SK-N-SH (cell line): ENCODE data around the gene BTAF1. TPM values are rescaled to one million over a fixed set of nuclear protein-coding genes. Genes with fewer than 3 reads are reported as not detected.
A peak's percentile ranks its signal among the peaks of the same experiment; 100 is the strongest.

Source experiments
- CTCF ChIA-PET: fragments of 300-600, 350-600 bp; formaldehyde crosslinking; extraction: SDS; loops from one replicate; lab custom pipeline; 2021; lab: Yijun Ruan, JAX
- POLR2A ChIA-PET: fragments of 350-600 bp; sonication (Branson Sonifier 250); formaldehyde crosslinking; extraction: SDS; loops from one replicate; lab custom pipeline; 2020; ENCODE audit warnings: antibody characterized with exemption, inconsistent platforms; lab: Yijun Ruan, JAX
- DNase-seq: peaks from one replicate; pipeline ENCODE4 v3.0.0; 2012
- H2AFZ ChIP-seq: fragments of 200-600 bp; sonication (generic); 2 replicates; pipeline ENCODE4 v1.8.1; 2016; ENCODE audit warnings: antibody characterized with exemption, mild to moderate bottlenecking, low read depth
- H3F3A ChIP-seq: fragments of 200-600 bp; sonication (generic); replicated peaks from 2 replicates; pipeline ENCODE3; 2016; ENCODE audit warnings: antibody characterized with exemption, mild to moderate bottlenecking; ENCODE audit not compliant: insufficient read depth
- H3K27ac ChIP-seq, 2 experiments: fragments of 200-500 bp in 1 of 2; fragments of 200-600 bp in 1 of 2; sonication (Bioruptor generic) in 1 of 2; sonication (generic), shearing (Covaris generic) in 1 of 2; 2 replicates each; pipeline versions ENCODE4 v1.5.1 to v1.6.1; 2014 to 2016; ENCODE audit warnings: low read depth in 2 of 2, inconsistent platforms in 1 of 2, low read length in 1 of 2, mild to moderate bottlenecking in 1 of 2, mixed read lengths in 1 of 2
- H3K27me3 ChIP-seq: fragments of 200-600 bp; sonication (generic), shearing (Covaris generic); 2 replicates; pipeline ENCODE4 v1.6.1; 2016; ENCODE audit warnings: mixed run types; ENCODE audit not compliant: insufficient read depth
- H3K36me3 ChIP-seq, 2 experiments: fragments of 200-500 bp in 1 of 2; fragments of 200-600 bp in 1 of 2; sonication (Bioruptor generic) in 1 of 2; sonication (generic) in 1 of 2; replicated peaks in 1 of 2; 2 replicates each; pipeline versions ENCODE3 to v1.5.1; 2014 to 2016; ENCODE audit warnings: low read length in 1 of 2, mild to moderate bottlenecking in 1 of 2; ENCODE audit not compliant: insufficient read depth in 2 of 2, control insufficient read depth in 1 of 2
- H3K4me1 ChIP-seq, 2 experiments: fragments of 200-500 bp in 1 of 2; fragments of 200-600 bp in 1 of 2; sonication (Bioruptor generic) in 1 of 2; sonication (generic), shearing (Covaris generic) in 1 of 2; 2 replicates each; pipeline versions ENCODE4 v1.5.1 to v1.6.1; 2014 to 2016; ENCODE audit warnings: low read depth in 1 of 2, low read length in 1 of 2, mixed run types in 1 of 2; ENCODE audit not compliant: insufficient read depth in 2 of 2, control insufficient read depth in 1 of 2
- H3K4me2 ChIP-seq: fragments of 200-600 bp; sonication (generic), shearing (Covaris generic); 2 replicates; pipeline ENCODE4 v1.6.1; 2017; ENCODE audit warnings: mixed run types
- H3K4me3 ChIP-seq, 2 experiments: fragments of 200-500 bp in 1 of 2; fragments of 200-600 bp in 1 of 2; sonication (Bioruptor generic) in 1 of 2; sonication (generic), shearing (Covaris generic) in 1 of 2; 2 replicates each; pipeline versions ENCODE4 v1.5.1 to v1.8.1; 2014 to 2016; ENCODE audit warnings: low read depth in 2 of 2, inconsistent platforms in 1 of 2, low read length in 1 of 2, mild to moderate bottlenecking in 1 of 2, mixed read lengths in 1 of 2, moderate library complexity in 1 of 2
- H3K79me2 ChIP-seq: fragments of 200-600 bp; sonication (generic); 2 replicates; pipeline ENCODE4 v1.8.1; 2017; ENCODE audit warnings: mild to moderate bottlenecking; ENCODE audit not compliant: insufficient read depth
- H3K9ac ChIP-seq: fragments of 200-600 bp; sonication (generic); 2 replicates; pipeline ENCODE4 v1.6.1; 2017; ENCODE audit warnings: mixed run types
- H3K9me2 ChIP-seq: fragments of 200-600 bp; sonication (generic); 2 replicates; pipeline ENCODE4 v1.6.1; 2017; ENCODE audit warnings: mixed run types
- H3K9me3 ChIP-seq: fragments of 200-600 bp; sonication (generic); 2 replicates; pipeline ENCODE4 v1.6.1; 2017; ENCODE audit warnings: mixed run types, mild to moderate bottlenecking, moderate library complexity
- H4K20me1 ChIP-seq: fragments of 200-600 bp; sonication (generic); 2 replicates; pipeline ENCODE4 v1.6.1; 2017; ENCODE audit warnings: mild to moderate bottlenecking, mixed run types; ENCODE audit not compliant: insufficient read depth
- ELF1 ChIP-seq: IDR thresholded peaks from 2 replicates; pipeline ENCODE4 v1.4.0; 2012
- EP300 ChIP-seq, 2 experiments: IDR thresholded peaks; 2 replicates each; pipeline versions ENCODE4 v1.4.0 to v1.6.1; 2012; ENCODE audit warnings: borderline replicate concordance in 1 of 2, low read depth in 1 of 2, low read length in 1 of 2
- EZH2phosphoT487 ChIP-seq: fragments of 200-600 bp; sonication (generic); IDR thresholded peaks from 2 replicates; pipeline ENCODE4 v1.6.1; 2017; ENCODE audit warnings: low read depth, mixed run types, mild to moderate bottlenecking, antibody characterized with exemption, moderate library complexity, borderline replicate concordance
- FOSL2 ChIP-seq: IDR thresholded peaks from 2 replicates; pipeline ENCODE4 v1.4.0; 2012; ENCODE audit warnings: low read depth, mild to moderate bottlenecking, moderate library complexity, borderline replicate concordance
- FOXJ3 ChIP-seq: sonication (generic); formaldehyde crosslinking; IDR thresholded peaks from 2 replicates; pipeline ENCODE4 v1.5.1; 2020; ENCODE audit warnings: mild to moderate bottlenecking, missing genetic modification reagents
- FOXM1 ChIP-seq: IDR thresholded peaks from 2 replicates; pipeline ENCODE4 v1.4.0; 2012; ENCODE audit warnings: low read depth, mild to moderate bottlenecking
- GABPA ChIP-seq: IDR thresholded peaks from 2 replicates; pipeline ENCODE4 v1.4.0; 2012; ENCODE audit warnings: low read depth, mild to moderate bottlenecking
- GATA2 ChIP-seq: sonication (generic); formaldehyde crosslinking; IDR thresholded peaks from 2 replicates; pipeline ENCODE4 v1.5.0; 2020; ENCODE audit warnings: mild to moderate bottlenecking, missing genetic modification reagents
- JUND ChIP-seq: IDR thresholded peaks from 2 replicates; pipeline ENCODE4 v1.4.0; 2012
- MEF2A ChIP-seq: IDR thresholded peaks from 2 replicates; pipeline ENCODE4 v1.4.0; 2012; ENCODE audit warnings: low read depth, borderline replicate concordance
- MXI1 ChIP-seq: IDR thresholded peaks from 2 replicates; pipeline ENCODE4 v1.6.1; 2012; ENCODE audit warnings: mild to moderate bottlenecking, low read depth, low read length, improper control_type of control experiment
- NRF1 ChIP-seq: IDR thresholded peaks from 2 replicates; pipeline ENCODE4 v1.6.1; 2012; ENCODE audit warnings: low read depth, mild to moderate bottlenecking, low read length
- POLR2AphosphoS5 ChIP-seq: IDR thresholded peaks from 2 replicates; pipeline ENCODE4 v1.6.1; 2012; ENCODE audit warnings: low read depth, low read length
- RCOR1 ChIP-seq: fragments of 150-350 bp; IDR thresholded peaks from 2 replicates; pipeline ENCODE4 v1.6.1; 2017; ENCODE audit warnings: antibody characterized with exemption, low read length
- RFX5 ChIP-seq: IDR thresholded peaks from 2 replicates; pipeline ENCODE4 v1.6.1; 2012; ENCODE audit warnings: mild to moderate bottlenecking, improper control_type of control experiment, low read length
- RXRA ChIP-seq: IDR thresholded peaks from 2 replicates; pipeline ENCODE4 v1.4.0; 2012; ENCODE audit warnings: low read depth, mild to moderate bottlenecking, borderline replicate concordance
- SIN3A ChIP-seq: IDR thresholded peaks from 2 replicates; pipeline ENCODE4 v1.6.1; 2012; ENCODE audit warnings: low read depth, mild to moderate bottlenecking, low read length, moderate library complexity, borderline replicate concordance
- TAF1 ChIP-seq: IDR thresholded peaks from 2 replicates; pipeline ENCODE4 v1.6.1; 2012; ENCODE audit warnings: low read depth, mild to moderate bottlenecking, low read length, moderate library complexity, borderline replicate concordance
- YY1 ChIP-seq: IDR thresholded peaks from 2 replicates; pipeline ENCODE4 v1.4.0; 2012; ENCODE audit warnings: low read depth, mild to moderate bottlenecking
- WGBS: methylation state at CpG from one replicate; pipeline ENCODE4 v1.1.6; 2017; ENCODE audit warnings: low lambda C conversion rate; 5-methylcytosine and 5-hydroxymethylcytosine counted together
- polyA plus RNA-seq, 3 experiments: library from polyadenylated mRNA; depleted of rRNA; stranded (reverse); fragments of >200 nt; gene quantifications; 2 replicates each; pipeline ENCODE4 v1.2.3, GENCODE V29; 2012
- TF ChIP-seq, protein P1 (sequence below): fragments of 150-350 bp; IDR thresholded peaks from 2 replicates; pipeline ENCODE4 v1.6.1; 2016; ENCODE audit warnings: mild to moderate bottlenecking, low read depth, low read length
- TF ChIP-seq, protein P2 (sequence below): IDR thresholded peaks from 2 replicates; pipeline ENCODE4; 2012
- TF ChIP-seq, protein P3 (sequence below): fragments of 200-600 bp; sonication (generic); IDR thresholded peaks from 2 replicates; pipeline ENCODE4 v1.6.1; 2017; ENCODE audit warnings: antibody characterized with exemption, mild to moderate bottlenecking, moderate library complexity
- TF ChIP-seq, protein P4 (sequence below): fragments of 150-350 bp; IDR thresholded peaks from 2 replicates; pipeline ENCODE4 v1.6.1; 2017; ENCODE audit warnings: antibody characterized with exemption, low read length, low read depth, borderline replicate concordance
- TF ChIP-seq, protein P5 (sequence below): IDR thresholded peaks from 2 replicates; pipeline ENCODE4 v1.4.0; 2012; ENCODE audit warnings: low read depth
- TF ChIP-seq, protein P6 (sequence below): IDR thresholded peaks from 2 replicates; pipeline ENCODE4 v1.4.0; 2012; ENCODE audit warnings: low read depth, borderline replicate concordance

Gene BTAF1
- 9.8 and 17.4 TPM in 2 replicates for polyA plus RNA-seq (2012; rRNA removed)
- polyA plus RNA-seq (2012; cell fraction: cytosol; rRNA removed) = 5.6 and 6.2 TPM in 2 replicates
- polyA plus RNA-seq (2012; cell fraction: nucleus; rRNA removed) = 29.9 and 71.5 TPM in 2 replicates

DNA sequence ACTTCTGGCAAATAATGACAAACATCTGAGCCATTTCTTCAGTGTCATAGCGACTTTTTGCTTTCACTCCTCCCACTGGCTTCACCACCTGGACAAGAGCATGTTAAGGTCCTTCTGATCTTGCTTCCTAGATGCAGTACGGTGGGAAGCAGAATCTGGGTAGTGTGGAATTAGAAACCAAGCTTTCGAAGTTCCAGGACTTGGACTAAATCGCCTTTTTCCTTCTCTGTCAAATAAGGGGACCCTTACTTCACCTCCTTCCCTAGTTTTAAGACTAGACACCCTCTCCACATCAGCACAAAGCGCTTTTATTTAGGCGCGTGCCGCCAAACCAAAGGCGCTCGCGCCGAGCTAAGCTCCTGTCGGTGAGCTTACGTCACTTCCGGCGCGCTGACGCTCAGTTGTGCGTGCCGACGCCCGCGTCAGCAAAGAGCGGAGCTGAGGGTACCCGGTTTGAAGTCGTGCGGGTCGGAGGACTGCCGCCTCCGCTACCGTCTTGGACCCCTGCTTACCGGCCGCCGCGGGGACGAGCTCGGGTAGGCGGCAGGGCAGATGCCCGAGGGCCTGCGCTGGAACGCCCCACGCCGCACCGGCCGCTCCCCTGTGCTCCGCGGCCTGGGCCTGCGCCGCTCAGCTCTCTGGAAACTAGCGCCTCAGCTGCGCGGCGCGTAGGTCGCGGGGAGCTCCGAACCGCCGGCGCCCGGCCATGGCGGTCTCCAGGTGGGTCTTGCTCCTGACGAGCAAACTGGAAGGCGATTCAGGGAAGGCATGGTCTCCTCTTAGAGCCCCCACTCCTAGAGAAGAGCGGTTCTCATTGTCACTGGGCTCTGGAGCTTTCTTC lies at the start of gene BTAF1:
Gene BTAF1 (plus strand): TSS at position 400 of the 841 bp plus-strand sequence. CDS start 307 bp downstream, at position 707.
- H3K4me1 ChIP-seq = peaks cover 0 to 6% of the 10 kb centered on the region in 2 experiments; a peak in 2 of 4 replicates
- H3F3A ChIP-seq = peaks cover 5% of the 10 kb centered on the region
- peaks cover 15% of the 10 kb centered on the region for H4K20me1 ChIP-seq
- H3K27ac ChIP-seq = peak within 1 kb of the TSS; percentile 85 to 95
- peak within 1 kb of the TSS; percentile 89 for H3K9ac ChIP-seq
- H3K36me3 ChIP-seq = peaks cover 0 to 21% of the 10 kb centered on the region in 2 experiments
- peaks cover 10% of the 10 kb centered on the region; the same call in 1 of the 2 replicates for H3K9me3 ChIP-seq
- CTCF ChIA-PET = interaction anchor here (0.6 to 2.1 kb wide), 5 partner anchors 10 to 625 kb away, joined by 3 to 11 read pairs (median 3); partner anchors contain the start of gene FGFBP3
- DNase-seq = peak; percentile 91
- 3% methylated on average over 17 of the region's 65 CpGs for WGBS
- POLR2A ChIA-PET = interaction anchor here (0.7 to 2.4 kb wide), 9 partner anchors 10 to 668 kb away, joined by 3 to 11 read pairs (median 4); partner anchors contain the start of genes FGFBP3, PPP1R3C and TNKS2
- peak within 1 kb of the TSS; percentile 74 for H3K4me2 ChIP-seq
- no peaks in the 10 kb centered on the region for H3K27me3 ChIP-seq
- H2AFZ ChIP-seq = peak within 1 kb of the TSS; percentile 94
- H3K79me2 ChIP-seq = peaks cover 50% of the 10 kb centered on the region
- H3K4me3 ChIP-seq = peak within 1 kb of the TSS; percentile 86 to 95
- no peaks in the 10 kb centered on the region for H3K9me2 ChIP-seq
- TF ChIP-seq POLR2AphosphoS5 (peak; percentile 99), FOXM1 (no peak), FOXJ3 (CRISPR knock-in tag) (no peak), RXRA (no peak), YY1 (no peak; the same call in 1 of the 2 replicates), ELF1 (peak; percentile 68), RCOR1 (0 out of 2 replicates have a peak, but pooled peaks have one; percentile 5), JUND (peak; percentile 10; the same call in 1 of the 2 replicates), TAF1 (peak; percentile 82), NRF1 (no peak; the same call in 1 of the 2 replicates), EZH2phosphoT487 (no peak), GABPA (peak; percentile 79), MEF2A (no peak), RFX5 (no peak), GATA2 (CRISPR knock-in tag) (no peak), EP300 (IDR thresholded peaks at IDR 0.05; ENCODE audit: borderline replicate concordance in 1 of 2, low read depth in 1 of 2, low read length in 1 of 2) (no peak), MXI1 (peak; percentile 90), SIN3A (peak; percentile 49; the same call in 1 of the 2 replicates), FOSL2 (no peak)
- TF ChIP-seq, protein P1, sequence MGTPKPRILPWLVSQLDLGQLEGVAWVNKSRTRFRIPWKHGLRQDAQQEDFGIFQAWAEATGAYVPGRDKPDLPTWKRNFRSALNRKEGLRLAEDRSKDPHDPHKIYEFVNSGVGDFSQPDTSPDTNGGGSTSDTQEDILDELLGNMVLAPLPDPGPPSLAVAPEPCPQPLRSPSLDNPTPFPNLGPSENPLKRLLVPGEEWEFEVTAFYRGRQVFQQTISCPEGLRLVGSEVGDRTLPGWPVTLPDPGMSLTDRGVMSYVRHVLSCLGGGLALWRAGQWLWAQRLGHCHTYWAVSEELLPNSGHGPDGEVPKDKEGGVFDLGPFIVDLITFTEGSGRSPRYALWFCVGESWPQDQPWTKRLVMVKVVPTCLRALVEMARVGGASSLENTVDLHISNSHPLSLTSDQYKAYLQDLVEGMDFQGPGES = no peak
- TF ChIP-seq, protein P2, sequence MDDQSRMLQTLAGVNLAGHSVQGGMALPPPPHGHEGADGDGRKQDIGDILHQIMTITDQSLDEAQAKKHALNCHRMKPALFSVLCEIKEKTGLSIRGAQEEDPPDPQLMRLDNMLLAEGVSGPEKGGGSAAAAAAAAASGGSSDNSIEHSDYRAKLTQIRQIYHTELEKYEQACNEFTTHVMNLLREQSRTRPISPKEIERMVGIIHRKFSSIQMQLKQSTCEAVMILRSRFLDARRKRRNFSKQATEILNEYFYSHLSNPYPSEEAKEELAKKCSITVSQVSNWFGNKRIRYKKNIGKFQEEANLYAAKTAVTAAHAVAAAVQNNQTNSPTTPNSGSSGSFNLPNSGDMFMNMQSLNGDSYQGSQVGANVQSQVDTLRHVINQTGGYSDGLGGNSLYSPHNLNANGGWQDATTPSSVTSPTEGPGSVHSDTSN = no peak
- TF ChIP-seq, protein P3, sequence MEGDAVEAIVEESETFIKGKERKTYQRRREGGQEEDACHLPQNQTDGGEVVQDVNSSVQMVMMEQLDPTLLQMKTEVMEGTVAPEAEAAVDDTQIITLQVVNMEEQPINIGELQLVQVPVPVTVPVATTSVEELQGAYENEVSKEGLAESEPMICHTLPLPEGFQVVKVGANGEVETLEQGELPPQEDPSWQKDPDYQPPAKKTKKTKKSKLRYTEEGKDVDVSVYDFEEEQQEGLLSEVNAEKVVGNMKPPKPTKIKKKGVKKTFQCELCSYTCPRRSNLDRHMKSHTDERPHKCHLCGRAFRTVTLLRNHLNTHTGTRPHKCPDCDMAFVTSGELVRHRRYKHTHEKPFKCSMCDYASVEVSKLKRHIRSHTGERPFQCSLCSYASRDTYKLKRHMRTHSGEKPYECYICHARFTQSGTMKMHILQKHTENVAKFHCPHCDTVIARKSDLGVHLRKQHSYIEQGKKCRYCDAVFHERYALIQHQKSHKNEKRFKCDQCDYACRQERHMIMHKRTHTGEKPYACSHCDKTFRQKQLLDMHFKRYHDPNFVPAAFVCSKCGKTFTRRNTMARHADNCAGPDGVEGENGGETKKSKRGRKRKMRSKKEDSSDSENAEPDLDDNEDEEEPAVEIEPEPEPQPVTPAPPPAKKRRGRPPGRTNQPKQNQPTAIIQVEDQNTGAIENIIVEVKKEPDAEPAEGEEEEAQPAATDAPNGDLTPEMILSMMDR = no peak
- TF ChIP-seq, protein P4, sequence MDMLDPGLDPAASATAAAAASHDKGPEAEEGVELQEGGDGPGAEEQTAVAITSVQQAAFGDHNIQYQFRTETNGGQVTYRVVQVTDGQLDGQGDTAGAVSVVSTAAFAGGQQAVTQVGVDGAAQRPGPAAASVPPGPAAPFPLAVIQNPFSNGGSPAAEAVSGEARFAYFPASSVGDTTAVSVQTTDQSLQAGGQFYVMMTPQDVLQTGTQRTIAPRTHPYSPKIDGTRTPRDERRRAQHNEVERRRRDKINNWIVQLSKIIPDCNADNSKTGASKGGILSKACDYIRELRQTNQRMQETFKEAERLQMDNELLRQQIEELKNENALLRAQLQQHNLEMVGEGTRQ = no peak
- TF ChIP-seq, protein P5, sequence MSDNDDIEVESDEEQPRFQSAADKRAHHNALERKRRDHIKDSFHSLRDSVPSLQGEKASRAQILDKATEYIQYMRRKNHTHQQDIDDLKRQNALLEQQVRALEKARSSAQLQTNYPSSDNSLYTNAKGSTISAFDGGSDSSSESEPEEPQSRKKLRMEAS = peak; percentile 94
- TF ChIP-seq, protein P6, sequence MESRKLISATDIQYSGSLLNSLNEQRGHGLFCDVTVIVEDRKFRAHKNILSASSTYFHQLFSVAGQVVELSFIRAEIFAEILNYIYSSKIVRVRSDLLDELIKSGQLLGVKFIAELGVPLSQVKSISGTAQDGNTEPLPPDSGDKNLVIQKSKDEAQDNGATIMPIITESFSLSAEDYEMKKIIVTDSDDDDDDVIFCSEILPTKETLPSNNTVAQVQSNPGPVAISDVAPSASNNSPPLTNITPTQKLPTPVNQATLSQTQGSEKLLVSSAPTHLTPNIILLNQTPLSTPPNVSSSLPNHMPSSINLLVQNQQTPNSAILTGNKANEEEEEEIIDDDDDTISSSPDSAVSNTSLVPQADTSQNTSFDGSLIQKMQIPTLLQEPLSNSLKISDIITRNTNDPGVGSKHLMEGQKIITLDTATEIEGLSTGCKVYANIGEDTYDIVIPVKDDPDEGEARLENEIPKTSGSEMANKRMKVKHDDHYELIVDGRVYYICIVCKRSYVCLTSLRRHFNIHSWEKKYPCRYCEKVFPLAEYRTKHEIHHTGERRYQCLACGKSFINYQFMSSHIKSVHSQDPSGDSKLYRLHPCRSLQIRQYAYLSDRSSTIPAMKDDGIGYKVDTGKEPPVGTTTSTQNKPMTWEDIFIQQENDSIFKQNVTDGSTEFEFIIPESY = no peak
